D721Med (cell line): ENCODE measurements around the gene POLN.

Experiments used
- DNase-seq: peaks from one replicate; pipeline ENCODE4 v3.0.0; 2011; ENCODE audit warnings: low spot score; ENCODE audit not compliant: insufficient read length
- FAIRE-seq: peaks from 2 replicates; lab custom pipeline; 2011; peaks lifted over from hg19 to GRCh38; lab: Jason Lieb, UNC
- TF ChIP-seq, protein P1 (sequence below): IDR thresholded peaks from 2 replicates; pipeline ENCODE4 v1.5.1; 2012; ENCODE audit warnings: mild to moderate bottlenecking, control low read depth; ENCODE audit not compliant: insufficient read depth; ENCODE audit errors: missing control alignments

Gene POLN

DNA sequence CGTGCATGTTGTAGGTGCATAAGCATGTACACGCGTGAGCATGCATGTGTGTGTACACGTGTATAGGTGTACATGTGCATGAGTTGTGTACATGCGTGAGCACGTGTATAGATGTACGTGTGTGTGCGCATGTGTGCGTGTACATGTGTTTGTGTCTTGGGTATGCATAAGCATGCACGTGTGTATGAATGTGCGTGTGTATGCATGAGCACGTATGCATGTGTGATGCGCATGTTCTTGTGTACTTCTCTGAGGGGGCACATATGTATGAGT, 173.8 kb downstream of the POLN start:
- DNase-seq (no peak), FAIRE-seq (no peak)
- TF ChIP-seq, protein P1, sequence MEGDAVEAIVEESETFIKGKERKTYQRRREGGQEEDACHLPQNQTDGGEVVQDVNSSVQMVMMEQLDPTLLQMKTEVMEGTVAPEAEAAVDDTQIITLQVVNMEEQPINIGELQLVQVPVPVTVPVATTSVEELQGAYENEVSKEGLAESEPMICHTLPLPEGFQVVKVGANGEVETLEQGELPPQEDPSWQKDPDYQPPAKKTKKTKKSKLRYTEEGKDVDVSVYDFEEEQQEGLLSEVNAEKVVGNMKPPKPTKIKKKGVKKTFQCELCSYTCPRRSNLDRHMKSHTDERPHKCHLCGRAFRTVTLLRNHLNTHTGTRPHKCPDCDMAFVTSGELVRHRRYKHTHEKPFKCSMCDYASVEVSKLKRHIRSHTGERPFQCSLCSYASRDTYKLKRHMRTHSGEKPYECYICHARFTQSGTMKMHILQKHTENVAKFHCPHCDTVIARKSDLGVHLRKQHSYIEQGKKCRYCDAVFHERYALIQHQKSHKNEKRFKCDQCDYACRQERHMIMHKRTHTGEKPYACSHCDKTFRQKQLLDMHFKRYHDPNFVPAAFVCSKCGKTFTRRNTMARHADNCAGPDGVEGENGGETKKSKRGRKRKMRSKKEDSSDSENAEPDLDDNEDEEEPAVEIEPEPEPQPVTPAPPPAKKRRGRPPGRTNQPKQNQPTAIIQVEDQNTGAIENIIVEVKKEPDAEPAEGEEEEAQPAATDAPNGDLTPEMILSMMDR: no peak

DNA sequence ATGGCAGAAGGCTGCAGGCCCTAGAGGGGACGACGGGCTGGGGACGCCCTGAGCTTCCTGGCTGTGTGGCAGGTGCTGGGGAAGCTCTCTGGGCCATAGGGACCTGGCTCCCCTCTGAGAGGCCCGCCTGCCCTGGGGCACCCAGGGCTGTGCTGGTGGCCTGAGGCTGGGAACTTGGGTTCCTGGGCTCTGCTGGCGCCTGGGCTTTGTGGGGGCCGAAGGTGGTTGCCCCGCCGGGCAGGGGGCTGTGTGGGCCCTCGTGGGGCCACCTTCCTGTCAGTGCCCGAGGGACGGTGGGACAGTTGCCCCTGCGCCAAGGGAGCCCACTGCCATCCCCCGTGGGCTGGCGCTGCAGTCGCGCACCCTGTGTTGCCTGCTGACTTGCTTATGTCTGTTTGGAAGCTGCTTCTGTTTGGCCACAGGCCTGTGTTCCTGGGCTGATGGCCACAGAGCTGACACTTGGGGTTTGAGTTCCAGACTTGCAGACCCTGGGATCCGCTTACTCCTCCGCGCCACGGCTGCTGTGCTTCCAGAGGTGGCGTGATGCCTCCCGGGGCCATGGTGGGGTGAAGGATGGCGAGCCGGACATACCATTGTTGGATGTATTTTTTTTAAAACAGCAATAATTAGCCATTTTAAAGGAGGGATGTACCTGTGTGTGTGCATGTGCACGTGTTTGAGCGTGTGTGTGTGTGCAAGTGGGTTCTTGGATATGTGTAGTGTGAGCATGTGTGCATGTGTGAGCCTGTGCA, 174.3 kb downstream of the POLN start:
- TF ChIP-seq, protein P1: no peak
- no peak for FAIRE-seq
- no peak for DNase-seq

DNA sequence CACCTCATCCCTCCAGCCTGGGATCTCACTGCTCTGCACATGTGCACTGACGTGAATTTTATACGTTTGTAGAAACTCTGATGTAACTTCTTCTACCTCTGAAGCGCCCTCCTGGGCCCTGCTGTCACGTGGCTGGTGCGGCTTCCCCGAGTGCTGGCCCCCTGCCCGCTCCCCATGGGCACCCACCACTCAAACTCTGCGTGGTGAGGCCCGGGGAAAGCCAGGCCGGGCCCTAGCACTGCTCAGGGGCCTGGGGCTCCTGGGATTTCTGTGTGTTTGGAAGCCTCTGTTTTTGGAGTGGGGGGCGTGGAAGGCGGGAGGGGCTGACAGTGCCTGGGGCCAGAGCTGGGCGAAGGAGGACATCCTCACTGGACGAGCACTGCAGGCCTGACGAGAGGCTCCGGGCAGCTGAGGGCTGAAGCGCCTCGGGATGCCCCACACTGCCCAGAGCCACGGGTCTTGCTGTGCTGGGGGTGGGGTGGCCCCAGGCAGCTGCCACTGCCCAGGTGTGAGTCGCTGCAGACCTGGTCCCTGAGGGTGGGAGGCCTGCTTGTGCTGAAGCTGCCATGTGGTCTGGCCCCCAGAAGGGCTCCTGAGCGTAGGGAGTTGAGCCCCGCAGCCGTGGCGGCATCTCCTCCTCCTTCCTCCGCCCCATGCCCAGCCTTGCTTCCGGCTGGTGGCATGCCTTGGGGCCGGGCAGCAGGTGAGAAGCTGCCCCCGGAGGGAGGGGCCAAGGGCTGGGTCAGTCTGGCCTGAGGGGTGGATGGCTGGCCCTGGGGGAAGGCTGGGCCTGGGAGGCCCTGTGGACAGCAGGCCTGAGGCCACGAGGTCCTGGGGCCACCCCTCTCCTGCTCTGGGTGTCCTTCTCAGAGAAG, 175.1 kb downstream of the POLN start:
- FAIRE-seq: no peak
- DNase-seq: no peak
- TF ChIP-seq, protein P1: no peak

DNA sequence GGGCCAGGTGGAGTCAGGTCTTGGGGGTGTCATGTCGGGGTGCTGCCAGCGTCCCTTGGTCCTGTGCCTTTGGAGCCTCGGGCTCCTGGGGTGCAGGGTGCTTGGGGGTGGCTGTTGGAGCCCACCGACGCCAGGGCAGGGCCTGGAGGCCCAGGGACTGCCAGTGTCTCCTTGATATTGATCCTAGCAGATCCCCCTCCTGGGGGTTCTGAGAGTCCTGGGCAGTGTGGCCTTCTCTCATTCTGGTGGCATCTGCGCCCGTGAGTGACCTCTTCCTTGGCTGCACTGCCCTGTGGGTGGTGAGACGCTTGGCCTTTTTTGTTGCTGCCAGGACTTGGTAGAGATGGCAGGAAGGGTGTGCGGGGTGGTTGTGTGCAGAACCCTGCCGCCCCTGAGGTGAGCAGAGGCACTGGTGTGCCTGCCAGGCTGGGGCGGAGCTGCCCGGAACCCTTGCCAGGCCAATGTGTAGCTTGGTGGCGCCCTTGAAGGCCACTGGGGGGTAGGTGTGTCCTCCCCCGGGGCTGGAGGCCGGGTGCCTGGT, 175.8 kb downstream of the POLN start:
- DNase-seq (no peak), FAIRE-seq (no peak)
- TF ChIP-seq, protein P1: no peak

DNA sequence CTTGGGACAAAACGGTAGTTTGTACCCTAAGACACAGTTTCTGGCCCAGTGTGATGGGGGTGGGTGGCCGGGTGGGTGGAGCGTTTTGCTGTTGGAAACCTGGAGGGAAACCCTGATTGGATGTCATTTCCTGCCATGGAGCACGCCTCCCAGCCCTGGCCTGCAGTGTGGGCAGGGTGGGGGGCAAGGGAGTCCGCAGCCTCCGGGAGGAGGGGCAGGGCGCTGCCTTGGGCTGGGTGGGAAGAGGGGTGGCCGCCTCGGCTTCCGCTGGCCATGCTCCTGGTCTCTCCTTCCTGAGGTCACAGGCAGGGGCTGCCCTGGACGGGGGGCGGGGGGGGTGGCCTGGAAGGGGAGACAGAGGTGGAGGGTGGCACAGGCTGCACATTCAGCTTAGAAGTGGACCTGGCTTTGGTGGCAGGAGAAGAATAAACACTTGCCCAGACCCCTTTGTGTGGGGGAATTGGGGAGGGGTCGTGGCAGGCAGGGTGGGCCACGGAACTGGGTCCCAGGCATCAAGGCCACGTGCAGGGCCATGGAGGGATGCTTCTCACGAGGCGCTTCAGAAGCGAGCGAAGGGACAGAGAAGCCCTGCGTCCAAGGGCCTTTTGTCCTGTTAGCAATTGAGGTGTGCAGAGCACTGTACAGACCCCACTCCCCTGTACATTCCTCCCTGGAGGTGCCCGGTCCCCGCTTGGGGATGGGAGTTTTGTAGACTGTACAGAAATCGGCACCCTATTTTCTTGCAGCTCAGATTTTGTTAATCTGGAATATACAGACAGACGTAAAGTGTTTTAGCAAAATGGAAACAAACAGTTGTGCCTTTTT, 176.6 kb downstream of the POLN start:
- FAIRE-seq (no peak), DNase-seq (no peak)
- TF ChIP-seq, protein P1: no peak

DNA sequence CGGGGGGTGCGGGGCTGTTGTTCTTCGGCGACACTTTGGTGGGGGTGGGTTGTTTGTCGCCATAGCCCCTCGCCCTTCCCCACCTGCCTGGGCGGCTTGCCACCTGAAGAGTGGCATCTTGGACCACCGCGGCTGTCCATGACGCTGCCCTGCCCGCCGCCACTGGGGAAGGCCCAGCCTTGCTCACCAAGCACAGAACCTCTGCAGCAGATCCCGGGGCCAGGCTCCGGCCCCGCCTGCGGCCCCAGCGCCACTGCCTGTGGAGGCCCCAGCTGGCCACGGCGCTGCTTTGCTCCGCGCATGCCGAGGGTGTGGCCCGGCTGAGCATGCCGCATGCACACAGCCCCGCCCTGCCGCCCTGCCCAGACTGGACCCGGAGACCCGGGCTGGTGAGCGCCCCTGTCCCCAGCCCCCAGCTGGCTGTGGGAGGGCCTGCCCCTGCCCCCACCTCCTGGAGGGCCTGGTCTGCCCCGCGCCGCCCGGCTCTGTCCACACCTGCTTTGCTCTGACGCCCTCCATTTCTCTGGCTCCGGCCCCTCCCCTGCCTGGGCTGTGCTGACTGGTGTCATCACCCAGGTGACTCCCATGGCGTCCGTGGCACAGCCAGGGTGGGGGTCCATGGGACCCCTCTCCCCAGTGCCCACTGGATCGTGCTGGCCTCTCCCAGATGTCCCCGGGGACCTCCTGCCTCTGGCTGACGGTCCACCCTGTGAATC, 177.5 kb downstream of the POLN start:
- TF ChIP-seq, protein P1: no peak
- FAIRE-seq: no peak
- no peak for DNase-seq
